OCI-LY7 (cell line): ENCODE results near the gene JDP2. TPM values are rescaled to one million over a fixed set of nuclear protein-coding genes. Genes with fewer than 3 reads are reported as not detected.

Experiments used
- BruUV-seq: library from RNA; stranded (reverse); fragments of 400-500 nt; replicated peaks from 2 replicates; lab custom pipeline; 2021; lab: Mats Ljungman, UMichigan
- CTCF ChIA-PET: fragments of 300-600 bp; sonication (Branson Sonifier 250); formaldehyde crosslinking; loops from one replicate; lab custom pipeline; 2022; ENCODE audit warnings: antibody characterized with exemption; ENCODE audit not compliant: unreplicated experiment; lab: Charles Lee
- POLR2A ChIA-PET: fragments of 300-600 bp; sonication (Branson Sonifier 250); formaldehyde crosslinking; loops from one replicate; lab custom pipeline; 2022; ENCODE audit warnings: antibody characterized with exemption; lab: Charles Lee
- DNase-seq: peaks from one replicate; pipeline ENCODE4 v3.0.0-alpha.2; 2015; ENCODE audit warnings: low spot score
- H2AFZ ChIP-seq: fragments of 200-600 bp; sonication (generic), shearing (Covaris generic); 2 replicates; pipeline ENCODE4 v1.6.1; 2014; ENCODE audit warnings: mild to moderate bottlenecking, antibody characterized with exemption, low read length, moderate library complexity
- H3K27ac ChIP-seq: fragments of 200-600 bp; sonication (generic); 2 replicates; pipeline ENCODE4 v1.5.1; 2014; ENCODE audit warnings: mixed run types, low read depth, mild to moderate bottlenecking, moderate library complexity, low read length, inconsistent platforms; ENCODE audit not compliant: poor library complexity, severe bottlenecking
- H3K36me3 ChIP-seq: fragments of 200-600 bp; sonication (generic); 2 replicates; pipeline ENCODE4 v1.6.1; 2014; ENCODE audit warnings: mild to moderate bottlenecking, antibody characterized with exemption, low read length, moderate library complexity, mixed read lengths; ENCODE audit not compliant: insufficient read depth
- H3K4me1 ChIP-seq: fragments of 200-600 bp; sonication (generic); 2 replicates; pipeline ENCODE4 v1.5.1; 2014; ENCODE audit warnings: mild to moderate bottlenecking, low read length; ENCODE audit not compliant: insufficient read depth, poor library complexity, severe bottlenecking
- H3K4me2 ChIP-seq: fragments of 200-600 bp; sonication (generic); 2 replicates; pipeline ENCODE4 v1.6.1; 2014; ENCODE audit warnings: mild to moderate bottlenecking, low read length
- H3K4me3 ChIP-seq: fragments of 200-600 bp; sonication (generic); 2 replicates; pipeline ENCODE4 v1.5.1; 2014; ENCODE audit warnings: mild to moderate bottlenecking, low read depth, low read length; ENCODE audit not compliant: poor library complexity, severe bottlenecking
- H3K79me2 ChIP-seq: fragments of 200-600 bp; sonication (generic); 2 replicates; pipeline ENCODE4 v1.6.1; 2016; ENCODE audit warnings: low read depth, mild to moderate bottlenecking, low read length, moderate library complexity, mixed read lengths; ENCODE audit not compliant: insufficient read depth
- H3K9me2 ChIP-seq: fragments of 200-600 bp; sonication (generic); 2 replicates; pipeline ENCODE4 v1.6.1; 2016; ENCODE audit warnings: mild to moderate bottlenecking, low read length, mixed read lengths; ENCODE audit not compliant: insufficient read depth
- H3K9me3 ChIP-seq: fragments of 200-600 bp; sonication (generic); 2 replicates; pipeline ENCODE4 v1.6.1; 2014; ENCODE audit warnings: mild to moderate bottlenecking, mixed run types, low read length, mixed read lengths
- H4K20me1 ChIP-seq: fragments of 200-600 bp; sonication (generic); 2 replicates; pipeline ENCODE4 v1.6.1; 2014; ENCODE audit warnings: mild to moderate bottlenecking, antibody characterized with exemption, low read length, moderate library complexity, mixed read lengths; ENCODE audit not compliant: insufficient read depth
- EZH2phosphoT487 ChIP-seq: fragments of 200-600 bp; sonication (generic); IDR thresholded peaks from 2 replicates; pipeline ENCODE4 v1.6.1; 2018; ENCODE audit warnings: low read depth, borderline replicate concordance, mild to moderate bottlenecking, mixed run types, antibody characterized with exemption, low read length, moderate library complexity, mixed read lengths
- intact Hi-C: fragments of 100-400 bp; cut with micrococcal nuclease; formaldehyde crosslinking; loops from one replicate; pipeline ENCODE4 v1.10.0; 2022; ENCODE audit not compliant: unreplicated experiment
- total RNA-seq, 2 experiments: library from RNA; depleted of rRNA in 1 of 2; stranded (reverse); fragments of >200 nt in 1 of 2; shearing (Covaris generic) in 1 of 2; gene quantifications; 2 replicates each; pipeline ENCODE4 v1.2.3, GENCODE V29; 2014 to 2022
- TF ChIP-seq, protein P1 (sequence below): fragments of 200-600 bp; sonication (generic); conservative IDR thresholded peaks from 2 replicates; pipeline ENCODE4 v1.5.1; 2014; ENCODE audit warnings: mild to moderate bottlenecking, antibody characterized with exemption, low read length, moderate library complexity, mixed read lengths

Gene JDP2
- total RNA-seq, 2 experiments from 2014 or later: 45.7 to 62.7 TPM

DNA sequence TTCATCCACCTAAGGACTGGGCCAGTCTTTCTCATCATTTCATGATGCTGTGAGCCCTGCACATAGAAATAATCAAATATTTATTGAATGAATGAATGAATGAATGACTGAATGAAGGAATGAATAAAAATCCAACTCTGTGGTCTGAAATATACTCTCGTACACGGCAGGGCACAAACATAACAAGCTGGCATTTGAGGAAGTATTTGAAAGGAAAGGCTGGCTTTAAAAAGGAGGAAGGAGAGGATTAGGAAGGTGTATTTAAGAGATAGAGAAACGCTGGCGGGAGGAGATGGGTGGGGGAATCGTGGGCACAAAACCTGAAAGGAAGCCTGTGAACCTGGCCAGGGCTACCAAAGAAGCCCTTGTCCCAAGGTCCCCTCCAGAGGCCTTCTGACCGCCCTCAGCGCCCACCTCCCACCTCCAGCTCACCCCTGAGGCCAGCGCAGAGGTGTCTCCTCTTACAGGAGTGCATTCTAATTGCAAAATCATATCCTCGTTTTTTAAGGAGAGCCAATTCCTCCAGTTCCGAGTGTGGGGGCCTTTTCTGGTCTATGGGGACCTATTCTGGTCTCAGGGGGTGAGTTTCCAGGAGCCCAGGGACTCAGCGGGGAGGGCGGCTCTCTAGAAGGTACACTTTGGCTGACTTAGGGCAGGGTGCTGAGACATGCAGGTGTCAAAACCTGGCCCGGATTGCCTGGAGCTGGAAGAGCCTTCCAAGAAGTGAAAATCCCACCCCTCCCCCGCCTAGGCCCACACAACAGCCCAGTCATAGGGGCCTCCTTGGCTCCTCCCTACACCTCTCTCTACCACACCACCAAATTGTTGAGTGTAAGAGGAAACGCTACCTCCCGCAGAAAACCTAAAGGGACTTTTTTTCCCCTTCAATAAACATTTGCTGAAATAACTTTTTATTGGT, 8.7 kb upstream of the JDP2 start:
- ChIA-PET CTCF (no interaction called here), POLR2A (interaction anchor here (0.6 to 1.4 kb wide), 2 partner anchors 10 to 652 kb away, joined by 3 to 5 read pairs; no protein-coding TSS in a partner anchor)
- peaks cover 15% of the 10 kb centered on the region for H3K4me1 ChIP-seq
- peaks cover 2% of the 10 kb centered on the region for H3K9me3 ChIP-seq
- H3K4me2 ChIP-seq: peak overlapping the region; percentile 67
- peak; percentile 74 for DNase-seq
- intact Hi-C loops: no loop called here
- no peaks in the 10 kb centered on the region for H3K9me2 ChIP-seq
- no TSS peak for BruUV-seq
- peak overlapping the region; percentile 66; the same call in 1 of the 2 replicates for H2AFZ ChIP-seq
- no peak for TF ChIP-seq EZH2phosphoT487
- TF ChIP-seq, protein P1, sequence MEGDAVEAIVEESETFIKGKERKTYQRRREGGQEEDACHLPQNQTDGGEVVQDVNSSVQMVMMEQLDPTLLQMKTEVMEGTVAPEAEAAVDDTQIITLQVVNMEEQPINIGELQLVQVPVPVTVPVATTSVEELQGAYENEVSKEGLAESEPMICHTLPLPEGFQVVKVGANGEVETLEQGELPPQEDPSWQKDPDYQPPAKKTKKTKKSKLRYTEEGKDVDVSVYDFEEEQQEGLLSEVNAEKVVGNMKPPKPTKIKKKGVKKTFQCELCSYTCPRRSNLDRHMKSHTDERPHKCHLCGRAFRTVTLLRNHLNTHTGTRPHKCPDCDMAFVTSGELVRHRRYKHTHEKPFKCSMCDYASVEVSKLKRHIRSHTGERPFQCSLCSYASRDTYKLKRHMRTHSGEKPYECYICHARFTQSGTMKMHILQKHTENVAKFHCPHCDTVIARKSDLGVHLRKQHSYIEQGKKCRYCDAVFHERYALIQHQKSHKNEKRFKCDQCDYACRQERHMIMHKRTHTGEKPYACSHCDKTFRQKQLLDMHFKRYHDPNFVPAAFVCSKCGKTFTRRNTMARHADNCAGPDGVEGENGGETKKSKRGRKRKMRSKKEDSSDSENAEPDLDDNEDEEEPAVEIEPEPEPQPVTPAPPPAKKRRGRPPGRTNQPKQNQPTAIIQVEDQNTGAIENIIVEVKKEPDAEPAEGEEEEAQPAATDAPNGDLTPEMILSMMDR: no peak
- H3K36me3 ChIP-seq: peaks cover 2% of the 10 kb centered on the region; the same call in 1 of the 2 replicates
- no peak overlapping the region for H3K27ac ChIP-seq
- no peaks in the 10 kb centered on the region for H3K79me2 ChIP-seq
- H4K20me1 ChIP-seq: no peaks in the 10 kb centered on the region
- H3K4me3 ChIP-seq: peak overlapping the region; percentile 12

DNA sequence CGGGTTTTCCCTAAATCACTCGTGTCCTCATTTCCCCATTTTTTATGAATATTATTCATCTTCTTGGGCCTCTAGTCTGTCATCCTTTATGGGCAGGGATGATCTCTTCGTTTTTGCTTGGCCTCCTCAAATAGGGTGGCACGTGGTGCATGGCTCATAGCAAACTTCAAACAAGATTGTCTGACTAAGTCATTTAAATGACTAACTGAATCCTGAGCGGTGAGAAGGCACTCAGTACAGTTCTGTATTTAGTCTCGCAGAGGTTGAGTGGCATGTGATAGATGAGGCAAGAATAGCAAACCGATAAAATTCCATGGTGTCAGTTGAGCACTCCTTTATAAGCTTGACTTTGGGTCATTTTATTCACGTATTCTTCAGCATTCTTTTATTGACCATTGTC, 5.7 kb upstream of the JDP2 start:
- CTCF ChIA-PET: no interaction called here
- H3K36me3 ChIP-seq: peaks cover 6% of the 10 kb centered on the region; the same call in 1 of the 2 replicates
- no peak overlapping the region for H2AFZ ChIP-seq
- no peaks in the 10 kb centered on the region for H3K9me2 ChIP-seq
- no peak overlapping the region for H3K4me2 ChIP-seq
- TF ChIP-seq, protein P1: no peak
- no peak for TF ChIP-seq EZH2phosphoT487
- no peak for DNase-seq
- intact Hi-C loops: no loop called here
- no peaks in the 10 kb centered on the region for H4K20me1 ChIP-seq
- no TSS peak for BruUV-seq
- no peak overlapping the region for H3K4me3 ChIP-seq
- H3K9me3 ChIP-seq: peaks cover 6% of the 10 kb centered on the region
- H3K79me2 ChIP-seq: peaks cover 7% of the 10 kb centered on the region; the same call in 1 of the 2 replicates
- H3K4me1 ChIP-seq: peaks cover 31% of the 10 kb centered on the region
- POLR2A ChIA-PET: no interaction called here
- H3K27ac ChIP-seq: no peak overlapping the region

DNA sequence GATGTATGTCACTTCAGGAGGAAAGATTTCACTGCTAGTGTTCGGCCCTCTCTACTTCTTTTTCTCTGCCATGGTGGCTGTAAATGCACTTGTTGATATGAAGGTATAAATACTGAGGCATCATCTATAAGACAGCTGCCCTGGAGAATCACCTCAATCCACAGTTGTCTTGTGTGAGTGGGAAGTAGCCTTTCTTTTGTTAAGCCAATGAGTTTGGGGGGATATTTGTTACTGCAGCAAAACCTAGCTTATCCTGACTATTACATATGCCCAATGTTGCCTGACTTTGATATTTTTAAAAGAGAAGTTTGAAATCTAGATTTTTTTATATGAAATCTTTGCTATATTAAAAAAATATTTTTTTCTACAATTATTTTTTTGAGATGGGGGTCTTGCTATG, 3.3 kb upstream of the JDP2 start:
- Histone ChIP-seq H4K20me1 (no peaks in the 10 kb centered on the region), H3K9me3 (peaks cover 6% of the 10 kb centered on the region), H2AFZ (no peak overlapping the region), H3K4me2 (no peak overlapping the region), H3K4me3 (no peak overlapping the region), H3K27ac (no peak overlapping the region), H3K79me2 (peaks cover 23% of the 10 kb centered on the region), H3K36me3 (peaks cover 6% of the 10 kb centered on the region; the same call in 1 of the 2 replicates), H3K9me2 (no peaks in the 10 kb centered on the region), H3K4me1 (peaks cover 29% of the 10 kb centered on the region)
- intact Hi-C loops: no loop called here
- CTCF ChIA-PET: no interaction called here
- TF ChIP-seq, protein P1: no peak
- no peak for TF ChIP-seq EZH2phosphoT487
- POLR2A ChIA-PET: interaction anchor here (1.3 to 1.4 kb wide), 3 partner anchors 12 to 62 kb away, joined by 7 to 10 read pairs (median 9); no protein-coding TSS in a partner anchor
- DNase-seq: no peak
- BruUV-seq: no TSS peak
